Lower leg skin (tissue), 3 donors: ENCODE measurements around the gene NBEA.

Experiments
- POLR2A ChIP-seq, 2 donors: fragments of 450-650 bp; IDR thresholded peaks; one replicate each; pipeline ENCODE4 v1.6.1; 2016 to 2017; ENCODE audit warnings: antibody characterized with exemption in 2 of 2, mild to moderate bottlenecking in 1 of 2, moderate library complexity in 1 of 2
- TF ChIP-seq, protein P1 (sequence below), 3 donors: fragments of 450-650 bp; IDR thresholded peaks; one replicate each; pipeline ENCODE4 v1.5.1; 2016; ENCODE audit warnings: antibody characterized with exemption in 3 of 3, mild to moderate bottlenecking in 3 of 3, moderate library complexity in 2 of 3

DNA sequence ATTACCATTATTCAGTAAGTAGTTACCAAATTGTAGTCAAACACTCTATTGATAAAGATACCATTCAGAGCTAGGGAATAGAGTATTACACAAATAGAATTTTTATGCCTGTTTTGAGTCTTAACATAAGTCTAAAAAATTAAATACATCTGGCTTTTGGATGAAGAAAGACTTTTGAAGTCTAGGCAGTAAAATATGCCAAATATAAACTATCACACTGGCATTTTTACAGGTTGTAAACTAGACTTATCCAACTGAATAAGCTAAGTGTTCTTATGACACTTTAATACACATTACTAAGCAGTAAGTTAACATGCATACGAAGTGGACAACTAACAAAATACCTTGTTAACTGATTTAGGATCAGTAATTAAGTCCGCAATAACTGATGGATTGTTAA, 425.5 kb downstream of the NBEA start:
- TF ChIP-seq, protein P1, sequence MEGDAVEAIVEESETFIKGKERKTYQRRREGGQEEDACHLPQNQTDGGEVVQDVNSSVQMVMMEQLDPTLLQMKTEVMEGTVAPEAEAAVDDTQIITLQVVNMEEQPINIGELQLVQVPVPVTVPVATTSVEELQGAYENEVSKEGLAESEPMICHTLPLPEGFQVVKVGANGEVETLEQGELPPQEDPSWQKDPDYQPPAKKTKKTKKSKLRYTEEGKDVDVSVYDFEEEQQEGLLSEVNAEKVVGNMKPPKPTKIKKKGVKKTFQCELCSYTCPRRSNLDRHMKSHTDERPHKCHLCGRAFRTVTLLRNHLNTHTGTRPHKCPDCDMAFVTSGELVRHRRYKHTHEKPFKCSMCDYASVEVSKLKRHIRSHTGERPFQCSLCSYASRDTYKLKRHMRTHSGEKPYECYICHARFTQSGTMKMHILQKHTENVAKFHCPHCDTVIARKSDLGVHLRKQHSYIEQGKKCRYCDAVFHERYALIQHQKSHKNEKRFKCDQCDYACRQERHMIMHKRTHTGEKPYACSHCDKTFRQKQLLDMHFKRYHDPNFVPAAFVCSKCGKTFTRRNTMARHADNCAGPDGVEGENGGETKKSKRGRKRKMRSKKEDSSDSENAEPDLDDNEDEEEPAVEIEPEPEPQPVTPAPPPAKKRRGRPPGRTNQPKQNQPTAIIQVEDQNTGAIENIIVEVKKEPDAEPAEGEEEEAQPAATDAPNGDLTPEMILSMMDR (IDR thresholded peaks at IDR 0.05), result no peak
- no peak for TF ChIP-seq POLR2A (IDR thresholded peaks at IDR 0.05)
